Measurements from ENCODE around the gene DRP2.
"Not testable (repeated sequence)": the region's sequence is repeated elsewhere in the genome, so short reads cannot be mapped to it uniquely, and the experiment has no call there.

DRP2 gene

DNA sequence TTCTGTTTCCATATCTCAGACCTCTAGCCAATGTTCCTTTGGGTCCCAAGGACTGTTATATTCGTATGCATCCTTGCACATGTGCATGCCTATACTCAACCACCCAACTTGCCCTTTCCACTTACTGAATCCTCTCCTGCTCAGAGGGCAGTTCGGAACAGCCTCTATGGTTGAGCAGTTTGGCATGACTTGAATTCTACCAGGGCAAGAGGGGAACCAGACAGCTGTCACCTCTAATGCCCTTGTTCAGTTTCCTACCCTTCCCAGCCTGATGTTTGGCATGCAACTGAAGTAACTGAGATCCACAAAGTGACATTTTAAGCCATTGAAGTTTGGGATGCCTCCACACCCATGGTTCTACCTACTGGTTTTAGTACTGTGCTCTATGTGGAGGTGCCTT lies 17.5 kb downstream of the DRP2 start:
- H3K4me3 ChIP-seq (ENCODE audit: low read depth, low read length), result no peak overlapping the region

DNA sequence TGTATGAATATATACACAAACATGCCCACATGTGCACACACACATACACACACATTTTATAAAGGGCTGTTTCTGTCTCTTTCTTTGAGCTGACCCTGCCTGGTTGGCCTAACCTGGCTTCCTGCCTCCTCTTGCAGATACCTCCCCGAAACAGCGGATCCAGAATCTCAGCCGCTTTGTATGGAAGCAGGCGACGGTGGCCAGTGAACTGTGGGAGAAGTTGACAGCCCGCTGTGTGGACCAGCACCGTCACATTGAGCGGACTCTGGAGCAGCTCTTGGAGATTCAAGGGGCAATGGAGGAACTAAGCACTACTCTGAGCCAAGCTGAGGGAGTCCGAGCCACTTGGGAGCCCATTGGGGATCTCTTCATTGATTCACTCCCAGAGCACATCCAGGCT lies 21.9 kb downstream of the DRP2 start:
- H3K4me3 ChIP-seq (ENCODE audit: low read depth, low read length), result no peak overlapping the region

DNA sequence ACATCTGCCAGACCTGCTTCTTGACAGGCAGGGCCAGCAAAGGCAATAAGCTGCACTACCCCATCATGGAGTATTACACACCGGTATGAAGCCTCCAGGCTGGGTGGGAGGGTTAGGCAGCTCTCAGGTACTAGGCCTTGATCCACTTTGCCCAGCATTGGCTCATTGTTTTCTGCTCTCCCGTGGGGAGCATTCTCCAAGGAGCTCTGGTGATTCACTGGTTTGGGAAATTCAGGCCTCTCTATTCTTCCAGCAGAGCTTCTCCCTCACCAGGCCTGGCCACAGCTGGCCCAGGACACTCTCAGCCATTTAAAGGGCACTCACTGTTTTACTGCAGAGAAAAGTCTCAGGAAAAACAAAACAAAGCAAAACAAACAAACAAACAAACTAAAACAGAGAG lies 33.0 kb downstream of the DRP2 start:
- H3K4me3 ChIP-seq (ENCODE audit: low read depth, low read length), result no peak overlapping the region

DNA sequence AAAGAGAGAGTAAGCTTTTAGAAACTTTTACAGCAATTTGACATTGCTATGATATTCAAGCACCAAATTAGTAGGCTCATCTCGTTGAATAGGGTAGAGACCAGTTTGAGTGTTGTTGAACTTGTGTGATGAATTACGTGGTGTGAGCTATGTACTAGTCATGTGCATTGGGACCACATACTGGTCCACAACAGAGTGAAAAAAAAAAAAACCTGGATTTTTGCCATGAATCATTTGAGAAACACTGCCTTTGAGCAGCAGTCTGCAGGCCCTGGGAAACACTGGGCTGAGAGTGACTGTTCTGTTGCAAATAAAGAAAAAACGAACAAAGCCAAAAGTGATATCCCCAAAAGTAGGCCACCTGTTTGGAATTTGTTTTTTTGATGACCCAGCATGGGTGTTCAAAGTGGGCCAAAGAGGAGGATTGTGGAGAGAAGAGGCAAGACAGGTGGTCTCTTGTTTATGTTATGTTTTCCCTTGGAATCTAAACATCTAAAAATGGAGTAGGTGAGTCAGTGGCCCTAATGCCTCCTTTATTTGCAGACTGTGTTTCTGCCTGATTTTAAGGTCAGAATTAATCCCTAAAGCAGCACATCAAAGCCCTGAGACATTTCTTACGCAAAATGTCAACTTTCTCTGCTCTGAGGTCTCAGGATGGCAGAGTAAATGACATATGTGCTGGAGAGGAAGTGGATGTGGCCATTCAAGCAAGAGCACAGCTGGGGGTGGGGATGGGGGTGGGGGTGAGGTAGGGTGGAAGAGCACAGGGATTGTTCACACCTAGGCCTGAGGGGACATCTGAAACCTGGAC lies 38.1 kb downstream of the DRP2 start:
- H3K4me3 ChIP-seq (ENCODE audit: low read depth, low read length), result no peak overlapping the region

DNA sequence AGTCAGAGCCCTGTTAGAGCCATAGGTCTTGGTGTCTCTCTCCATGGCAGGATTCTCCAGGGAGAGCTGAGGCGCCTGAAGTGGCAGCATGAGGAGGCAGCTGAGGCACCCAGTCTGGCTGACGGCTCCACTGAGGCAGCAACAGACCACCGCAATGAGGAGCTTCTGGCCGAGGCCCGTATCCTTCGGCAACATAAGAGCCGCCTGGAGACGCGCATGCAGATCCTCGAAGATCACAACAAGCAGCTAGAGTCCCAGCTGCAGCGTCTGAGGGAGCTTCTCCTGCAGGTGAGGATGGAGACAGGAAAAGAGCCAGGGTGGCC lies 38.6 kb downstream of the DRP2 start:
- no peak overlapping the region for H3K4me3 ChIP-seq (ENCODE audit: low read depth, low read length)

DNA sequence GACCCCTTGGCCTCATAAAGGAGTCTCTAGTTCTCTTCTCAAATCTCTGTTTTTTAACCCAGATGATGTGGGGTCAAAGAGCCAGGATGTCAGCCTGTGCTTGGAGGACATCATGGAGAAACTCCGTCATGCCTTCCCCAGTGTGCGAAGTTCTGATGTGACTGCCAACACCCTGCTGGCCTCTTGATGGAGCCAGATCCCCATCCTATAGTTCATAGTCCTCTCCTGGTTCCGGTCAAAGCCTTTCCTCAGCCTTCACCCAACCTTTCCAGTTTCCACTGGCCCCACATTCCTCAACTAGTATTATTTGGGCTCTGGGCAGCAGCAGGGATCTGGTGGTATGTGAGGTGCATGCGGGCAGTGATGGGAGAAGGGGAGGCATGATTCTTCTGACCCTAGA lies 40.8 kb downstream of the DRP2 start:
- no peak overlapping the region for H3K4me3 ChIP-seq (ENCODE audit: low read depth, low read length)

DNA sequence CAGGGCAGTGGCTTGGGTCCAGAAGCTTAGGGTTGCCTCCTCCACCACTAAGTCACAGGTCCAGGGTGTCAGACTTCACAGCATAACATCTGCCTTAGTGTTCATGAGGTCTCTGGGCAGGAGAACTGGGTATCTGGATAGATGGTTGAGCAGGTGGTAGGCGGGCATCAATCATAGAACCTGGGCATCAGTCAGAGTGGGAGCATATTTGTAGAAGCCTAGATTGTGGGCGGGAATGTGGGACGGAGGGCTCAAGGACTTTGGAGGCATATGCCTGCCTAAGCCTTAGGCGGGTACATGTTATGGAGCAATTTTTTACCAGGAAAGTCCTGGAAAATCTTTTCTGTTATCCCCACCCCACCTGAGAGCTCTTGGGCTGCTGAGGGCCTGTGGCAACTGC lies 43.0 kb downstream of the DRP2 start:
- no peak overlapping the region for H3K4me3 ChIP-seq (ENCODE audit: low read depth, low read length)

DNA sequence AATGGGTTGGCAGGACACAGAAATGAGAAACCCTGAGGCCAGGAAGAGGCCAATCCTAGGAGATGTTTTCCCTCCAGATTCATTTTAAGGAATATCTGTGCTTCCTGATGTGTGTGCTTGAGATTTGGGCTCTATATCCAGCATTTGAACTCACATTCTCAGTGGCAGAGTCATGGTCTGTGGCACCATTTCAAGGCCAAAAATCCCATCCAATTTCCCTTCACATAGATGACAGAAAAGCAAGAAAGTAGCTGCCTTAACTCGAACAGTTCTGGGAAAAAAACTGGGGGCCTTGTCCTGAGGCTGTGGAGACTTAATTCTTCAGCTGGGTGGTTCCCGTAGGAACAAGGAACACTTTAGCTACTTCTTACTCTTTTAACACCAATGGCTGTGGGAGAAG lies 44.2 kb downstream of the DRP2 start:
- H3K4me3 ChIP-seq (ENCODE audit: low read depth, low read length), result no peak overlapping the region

DNA sequence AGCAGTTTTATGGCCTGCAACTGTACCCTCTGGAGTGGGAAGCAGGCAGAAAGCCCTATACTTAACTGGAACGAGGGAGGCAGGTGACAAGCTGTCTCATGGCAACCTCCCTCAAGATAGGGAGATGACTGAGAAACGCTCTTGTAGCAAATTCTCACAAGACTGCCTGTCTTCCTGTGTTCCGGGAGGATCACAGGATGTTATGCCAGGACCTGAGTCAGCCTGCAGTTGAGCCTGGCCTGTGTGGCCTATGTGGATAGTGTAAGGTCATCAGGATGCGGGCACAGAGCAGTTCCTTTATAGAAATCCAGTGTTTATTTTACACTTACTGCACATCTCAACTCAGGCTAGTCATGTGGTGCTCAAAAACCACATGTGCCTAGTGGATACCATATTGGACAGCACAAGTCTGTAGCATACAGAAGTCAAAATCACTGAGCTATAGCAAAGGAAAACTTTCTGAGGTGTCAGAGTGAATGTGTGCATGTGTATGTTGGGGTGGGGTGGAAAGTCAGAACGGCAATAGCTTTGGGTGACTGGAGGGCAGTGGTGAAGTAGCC lies 46.4 kb downstream of the DRP2 start:
- no peak overlapping the region for H3K4me3 ChIP-seq (ENCODE audit: low read depth, low read length)

DNA sequence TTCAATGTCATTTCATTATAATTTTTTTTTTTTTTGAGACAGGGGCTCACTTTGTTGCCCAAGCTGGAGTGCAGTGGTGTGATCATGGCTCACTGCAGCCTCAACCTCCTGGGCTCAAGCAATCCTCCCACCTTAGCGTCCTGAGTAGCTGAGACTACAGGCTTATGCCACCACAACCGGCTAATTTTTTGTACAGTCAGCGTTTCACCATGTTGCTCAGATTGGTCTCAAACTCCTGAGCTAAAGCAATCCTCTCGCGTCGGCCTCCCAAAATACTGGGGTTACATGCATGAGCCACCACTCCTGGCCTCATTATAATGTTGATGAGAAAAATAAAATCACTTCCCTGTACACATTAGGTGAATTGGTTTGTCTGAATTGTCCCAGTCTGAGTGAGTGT lies 54.6 kb downstream of the DRP2 start:
- no peak overlapping the region for H3K4me3 ChIP-seq (ENCODE audit: low read depth, low read length)

DNA sequence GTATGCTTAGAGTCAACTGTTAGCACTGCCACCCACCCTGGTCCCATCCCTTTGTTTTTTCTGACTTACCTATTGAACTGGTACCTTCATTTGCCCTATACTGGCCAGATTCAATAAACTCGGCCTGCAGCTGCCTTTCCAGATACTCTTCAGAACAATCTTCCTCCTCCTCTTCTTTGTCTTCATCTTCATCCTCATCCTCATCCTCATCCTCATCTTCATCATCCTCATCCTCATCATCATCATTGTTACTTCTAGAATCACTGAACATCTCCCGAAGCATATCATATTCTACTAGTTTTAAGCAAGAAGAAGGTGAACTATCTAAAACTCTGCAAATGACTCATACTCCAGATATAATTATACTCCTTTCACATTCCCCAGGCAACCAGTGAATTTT lies 56.7 kb downstream of the DRP2 start:
- H3K4me3 ChIP-seq (ENCODE audit: low read depth, low read length), result no peak overlapping the region

DNA sequence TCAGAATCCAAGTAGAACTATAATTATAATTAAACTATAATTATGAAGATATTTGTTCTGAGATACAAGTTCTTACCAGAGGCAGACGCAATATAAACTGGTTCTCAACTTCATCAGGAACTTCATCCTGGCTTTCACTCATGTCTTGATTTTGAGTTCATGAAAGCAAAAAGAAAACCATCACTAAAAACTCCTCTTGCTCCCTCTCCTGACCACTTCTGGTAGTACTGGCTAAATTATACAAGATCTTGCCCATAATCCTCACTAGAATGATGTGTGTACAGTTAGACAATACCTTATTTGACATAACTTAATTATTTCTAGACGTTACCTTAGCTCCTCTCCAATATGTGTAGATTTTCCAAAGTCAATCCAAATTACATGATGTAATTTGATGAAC lies 67.8 kb downstream of the DRP2 start:
- no peak overlapping the region for H3K4me3 ChIP-seq (ENCODE audit: low read depth, low read length)

DNA sequence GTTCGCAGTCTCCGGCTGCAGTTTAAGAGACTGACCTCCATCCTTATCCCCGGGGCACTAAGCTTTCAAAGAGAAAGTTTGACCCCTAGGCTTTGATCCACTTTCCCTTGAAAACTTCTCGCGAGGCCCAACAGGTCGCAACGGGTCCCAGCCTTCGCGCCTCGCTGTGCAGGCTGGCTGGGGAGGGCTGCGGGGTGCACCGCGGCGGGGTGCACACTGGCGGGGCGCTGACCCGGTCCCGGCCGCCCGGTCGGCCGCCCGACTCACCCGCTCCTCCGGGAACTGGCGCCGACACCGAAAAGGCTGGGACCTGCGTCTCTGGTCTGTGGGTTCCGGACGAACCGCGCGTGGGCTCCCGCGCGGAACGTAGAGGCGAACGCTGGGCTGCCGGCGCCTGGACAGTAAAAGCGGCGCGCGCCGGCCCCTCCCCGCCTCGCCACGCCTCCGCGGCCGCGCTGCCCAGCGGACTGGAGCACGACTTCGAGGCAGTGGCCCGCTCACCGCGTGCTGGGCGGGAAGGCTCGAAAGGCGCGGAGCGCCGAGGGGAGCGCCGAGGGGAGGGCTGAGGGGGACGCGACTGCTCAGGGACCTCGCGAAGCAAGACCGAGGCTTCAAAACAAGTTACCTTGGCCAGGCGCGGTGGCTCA lies 71.5 kb downstream of the DRP2 start, which contains the start of gene TAF7L:
TAF7L (minus strand) TSS at position 378 of the 647 bp plus-strand sequence. CDS start 3,791 bp downstream, outside the sequence.
- no peak within 1 kb of the TSS for H3K4me3 ChIP-seq (ENCODE audit: low read depth, low read length)

DNA sequence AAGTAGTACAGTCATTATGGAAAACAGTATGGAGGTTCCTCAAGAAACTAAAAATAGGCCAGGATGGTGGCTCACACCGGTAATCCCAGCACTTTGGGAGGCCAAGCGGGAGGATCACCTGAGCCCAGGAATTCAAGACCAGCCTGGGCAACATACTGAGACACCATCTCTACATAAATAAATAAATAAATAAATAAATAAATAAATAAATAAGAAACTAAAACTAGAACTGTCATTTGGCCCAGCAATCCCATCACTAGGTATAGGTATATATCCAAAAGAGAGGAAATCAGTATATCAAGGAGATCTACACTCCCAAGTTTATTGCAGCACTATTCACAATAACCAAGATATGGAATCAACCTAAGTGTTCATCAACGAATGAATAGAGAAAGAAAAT lies 76.0 kb downstream of the DRP2 start:
- H3K4me3 ChIP-seq (ENCODE audit: low read depth, low read length), result not testable (repeated sequence)

DNA sequence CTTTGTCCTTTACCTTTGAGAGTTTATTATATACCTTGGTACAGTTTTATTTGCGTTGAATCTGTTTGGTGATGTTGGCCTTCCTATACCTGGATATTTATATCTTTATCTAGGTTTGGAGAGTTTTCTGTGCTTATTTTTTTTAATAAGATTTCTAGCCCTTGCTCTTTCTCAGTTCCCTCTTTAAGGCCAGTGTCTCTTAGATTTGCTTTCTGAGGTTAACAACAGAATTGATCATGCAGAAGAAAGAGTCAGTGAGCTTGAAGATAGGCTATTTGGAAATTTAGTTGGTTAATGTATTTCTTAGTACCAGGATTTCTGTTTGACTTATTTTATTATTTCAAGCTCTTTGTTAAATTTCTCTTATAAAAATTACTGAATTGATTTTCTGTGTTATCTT lies 84.2 kb downstream of the DRP2 start:
- H3K4me3 ChIP-seq (ENCODE audit: low read depth, low read length), result no peak overlapping the region

All from iPS-11a (cell line).